Pancreas (tissue), 10 donors: ENCODE results near the gene MAP2K6. TPM values are rescaled to one million over a fixed set of nuclear protein-coding genes. Genes with fewer than 3 reads are reported as not detected.

Experiments
- ATAC-seq, 4 donors: fragments of 200-7000 bp; cut with Tn5 transposase; one replicate each; pipeline versions ENCODE4 v1.8.0 to v1.9.1; 2020; ENCODE audit warnings: mild to moderate bottlenecking in 4 of 4, moderate library complexity in 4 of 4
- DNase-seq, 6 donors: peaks; one replicate each; pipeline ENCODE4 v3.0.0-alpha.2; 2020
- FAIRE-seq: peaks from 2 replicates; lab custom pipeline; 2012; peaks lifted over from hg19 to GRCh38; lab: Jason Lieb, UNC
- H3K27ac ChIP-seq, 4 donors: fragments of 200-600 bp; sonication (generic); 1 replicate in 3 of 4; 2 replicates in 1 of 4; pipeline versions ENCODE4 v1.5.0 to v1.8.0; 2020
- H3K27me3 ChIP-seq, 4 donors: fragments of 200-600 bp; one replicate each; pipeline ENCODE4 v1.8.0; 2021
- H3K36me3 ChIP-seq, 3 donors: fragments of 200-600 bp; sonication (generic) in 1 of 3; one replicate each; pipeline versions ENCODE4 v1.5.0 to v1.8.0; 2020 to 2021
- H3K4me1 ChIP-seq, 3 donors: fragments of 200-600 bp; one replicate each; pipeline ENCODE4 v1.8.0; 2021
- H3K4me3 ChIP-seq, 4 donors: fragments of 200-600 bp; sonication (generic) in 2 of 4; one replicate each; pipeline versions ENCODE4 v1.5.0 to v1.8.0; 2020 to 2021
- H3K9me3 ChIP-seq, 4 donors: fragments of 200-600 bp; one replicate each; pipeline ENCODE4 v1.8.0; 2021
- WGBS, 2 donors: extraction: QIAGEN DNeasy Blood & Tissue Kit; methylation state at CpG; one replicate each; pipeline ENCODE4 v1.1.7; 2013; 5-methylcytosine and 5-hydroxymethylcytosine counted together
- intact Hi-C, 3 donors: fragments of 100-400 bp; cut with DNase I; formaldehyde crosslinking; loops; one replicate each; pipeline versions ENCODE4 v1.11.1 to v1.14.2; 2022
- polyA plus RNA-seq, 2 donors: library from polyadenylated mRNA; stranded (reverse); fragments of 200-250 nt; gene quantifications; one replicate each; pipeline ENCODE4 v1.2.3, GENCODE V29; 2013
- total RNA-seq, 6 donors: library from RNA; stranded (reverse); fragmentation: NEBNext Ultra II Directional in 4 of 6; extraction: Animal tissue kit (Norgen Biotek cat#: 25700) in 4 of 6; gene quantifications; one replicate each; pipeline versions ENCODE4 v1.2.1 to v1.2.4, GENCODE V29; 2021 to 2023
- TF ChIP-seq, protein P1 (sequence below), 4 donors: fragments of 200-600 bp; sonication (generic) in 3 of 4; IDR thresholded peaks; one replicate each; pipeline versions ENCODE4 v1.5.0 to v1.8.0; 2021; ENCODE audit warnings: antibody characterized with exemption in 4 of 4
- donor health status: healthy with polysubstance abuse.
- donor health status: DM: no; HTN: no; CAD: no; lungs with moderate emphysema.
- donor health status: DM: no; HTN: no; CAD: no.
- donor health status: control.
- donor health status: control.
- donor health status: Bipolar disorder and iron deficiency.
- donor health status: DM: yes; HTN: yes; CAD: no.
- donor health status: DM: no; HTN: no; CAD: no.
- donor health status: DM: no; HTN: no; CAD: no.
- donor health status: DM: yes; HTN: yes; CAD: no.

MAP2K6 gene
- total and polyA plus RNA-seq, 8 donors: 6.2 to 12.9 (median 9.0) TPM

DNA sequence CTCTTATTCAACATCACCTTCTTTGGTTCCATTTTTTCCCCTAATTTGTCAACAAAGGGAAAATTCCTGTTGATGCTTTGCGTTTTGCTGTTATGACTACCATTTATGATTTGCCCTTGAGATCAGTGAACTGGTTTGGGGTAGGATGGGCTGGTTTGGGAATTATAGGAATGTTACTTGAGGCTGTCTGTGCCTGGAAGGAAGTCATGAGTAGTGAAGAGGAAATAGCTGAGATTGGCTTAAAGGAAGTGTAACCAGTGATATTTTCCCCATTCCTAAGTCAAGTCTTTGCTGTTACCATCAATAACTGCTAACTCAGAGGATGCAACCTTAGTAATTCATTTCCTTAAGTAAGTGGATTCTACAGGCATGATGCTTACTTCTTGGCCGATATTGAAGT, 179.2 kb downstream of the MAP2K6 start:
- DNase-seq: no peak
- TF ChIP-seq, protein P1, sequence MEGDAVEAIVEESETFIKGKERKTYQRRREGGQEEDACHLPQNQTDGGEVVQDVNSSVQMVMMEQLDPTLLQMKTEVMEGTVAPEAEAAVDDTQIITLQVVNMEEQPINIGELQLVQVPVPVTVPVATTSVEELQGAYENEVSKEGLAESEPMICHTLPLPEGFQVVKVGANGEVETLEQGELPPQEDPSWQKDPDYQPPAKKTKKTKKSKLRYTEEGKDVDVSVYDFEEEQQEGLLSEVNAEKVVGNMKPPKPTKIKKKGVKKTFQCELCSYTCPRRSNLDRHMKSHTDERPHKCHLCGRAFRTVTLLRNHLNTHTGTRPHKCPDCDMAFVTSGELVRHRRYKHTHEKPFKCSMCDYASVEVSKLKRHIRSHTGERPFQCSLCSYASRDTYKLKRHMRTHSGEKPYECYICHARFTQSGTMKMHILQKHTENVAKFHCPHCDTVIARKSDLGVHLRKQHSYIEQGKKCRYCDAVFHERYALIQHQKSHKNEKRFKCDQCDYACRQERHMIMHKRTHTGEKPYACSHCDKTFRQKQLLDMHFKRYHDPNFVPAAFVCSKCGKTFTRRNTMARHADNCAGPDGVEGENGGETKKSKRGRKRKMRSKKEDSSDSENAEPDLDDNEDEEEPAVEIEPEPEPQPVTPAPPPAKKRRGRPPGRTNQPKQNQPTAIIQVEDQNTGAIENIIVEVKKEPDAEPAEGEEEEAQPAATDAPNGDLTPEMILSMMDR (IDR thresholded peaks at IDR 0.05): no peak
- no peak for ATAC-seq
- Histone ChIP-seq H3K4me1 (peaks cover 0 to 4% (median 2%) of the 10 kb centered on the region in 3 donors), H3K27ac (no peak overlapping the region), H3K27me3 (no peaks in the 10 kb centered on the region), H3K36me3 (no peaks in the 10 kb centered on the region), H3K9me3 (no peaks in the 10 kb centered on the region), H3K4me3 (no peak overlapping the region)
- intact Hi-C loops: no loop called here
- no peak for FAIRE-seq
- 71 to 91% methylated on average over 2 of the region's 2 CpGs for WGBS, 2 donors

DNA sequence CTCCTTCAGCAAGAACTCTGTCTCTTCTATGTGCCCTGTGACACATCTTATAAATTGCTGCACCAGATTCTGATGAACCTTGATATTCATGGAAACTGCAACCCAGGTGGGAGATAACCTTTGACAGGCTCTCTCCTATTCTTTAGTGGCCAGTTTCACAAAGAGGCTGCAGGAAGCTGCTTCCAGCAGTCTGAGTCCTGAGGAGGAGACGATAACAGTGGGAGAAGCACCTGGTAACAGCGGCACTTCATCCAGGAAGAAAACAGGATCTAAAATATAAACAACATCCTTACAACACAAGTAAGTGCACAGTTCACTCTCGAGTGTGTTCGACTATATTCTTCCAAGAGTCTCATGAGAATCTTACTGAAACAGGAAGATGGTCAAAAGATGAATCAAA, 180.1 kb downstream of the MAP2K6 start:
- Histone ChIP-seq H3K27me3 (no peaks in the 10 kb centered on the region), H3K9me3 (no peaks in the 10 kb centered on the region), H3K4me1 (no peaks in the 10 kb centered on the region), H3K4me3 (no peak overlapping the region), H3K27ac (no peak overlapping the region), H3K36me3 (no peaks in the 10 kb centered on the region)
- intact Hi-C loops: no loop called here
- TF ChIP-seq, protein P1 (IDR thresholded peaks at IDR 0.05): no peak
- ATAC-seq (no peak), DNase-seq (no peak), FAIRE-seq (no peak)
- 54 to 63% methylated on average over 4 of the region's 4 CpGs for WGBS, 2 donors

DNA sequence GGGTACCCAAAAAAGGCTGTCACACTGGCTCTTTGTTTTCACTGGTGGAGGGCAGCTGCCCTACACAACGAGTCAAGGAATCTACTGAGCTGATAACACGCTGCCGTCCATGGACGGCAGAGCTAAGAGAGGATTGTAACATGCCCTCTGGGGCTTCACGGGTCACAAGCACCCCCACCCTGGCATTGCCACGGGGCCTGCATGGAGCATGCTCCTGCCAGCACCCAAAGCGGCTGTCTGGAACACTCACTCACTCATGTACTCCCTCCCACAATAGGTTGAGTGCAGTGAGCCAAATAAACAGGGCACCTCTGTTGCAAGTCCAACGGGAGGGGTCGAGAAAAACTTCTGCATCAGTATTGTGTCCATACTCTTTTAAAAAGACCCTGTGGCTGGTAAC, 181.6 kb downstream of the MAP2K6 start:
- H3K4me3 ChIP-seq: no peak overlapping the region
- H3K27me3 ChIP-seq: no peaks in the 10 kb centered on the region
- H3K9me3 ChIP-seq: no peaks in the 10 kb centered on the region
- DNase-seq: no peak
- H3K27ac ChIP-seq: no peak overlapping the region
- 66 to 75% methylated on average over 9 of the region's 9 CpGs for WGBS, 2 donors
- no peaks in the 10 kb centered on the region for H3K4me1 ChIP-seq
- FAIRE-seq: no peak
- intact Hi-C loops: no loop called here
- no peak for ATAC-seq
- no peaks in the 10 kb centered on the region for H3K36me3 ChIP-seq
- TF ChIP-seq, protein P1 (IDR thresholded peaks at IDR 0.05): no peak

DNA sequence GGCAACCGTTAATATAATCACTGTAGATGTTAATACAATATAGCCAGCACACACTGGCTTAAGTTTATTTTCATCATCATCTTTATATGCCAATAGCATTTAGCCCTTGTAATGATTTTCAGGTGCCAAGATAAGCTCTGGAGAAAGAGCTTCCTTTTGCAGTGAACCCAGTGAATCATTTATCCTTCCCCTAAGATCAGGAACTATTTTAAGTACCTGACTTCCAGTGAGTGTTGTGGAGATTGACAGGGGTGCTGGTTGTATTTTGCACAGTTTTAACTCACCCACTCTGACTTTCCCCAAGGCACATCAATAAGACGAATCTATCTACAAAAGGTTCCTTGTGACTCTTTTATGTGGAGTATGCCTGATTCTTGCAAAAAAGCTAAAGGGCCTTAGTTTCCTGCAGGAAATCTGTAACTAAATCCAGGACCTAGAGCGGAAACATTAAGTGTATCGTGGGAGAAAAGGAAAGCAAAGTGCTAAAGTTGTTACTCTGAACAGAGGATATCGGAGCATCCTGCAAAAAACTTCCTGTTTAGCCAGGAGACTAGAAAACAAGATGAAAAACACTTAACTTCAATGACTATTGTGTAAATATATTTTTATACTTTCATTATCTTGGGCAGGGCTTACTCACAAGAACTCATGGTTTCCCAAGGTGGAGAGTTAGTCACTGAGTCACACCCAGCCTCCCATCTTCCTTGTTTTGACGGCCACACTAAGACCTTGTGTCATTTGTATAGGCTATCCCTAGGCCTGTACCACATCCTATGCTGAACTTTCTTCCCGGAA, 183.6 kb downstream of the MAP2K6 start:
- Histone ChIP-seq H3K9me3 (no peaks in the 10 kb centered on the region), H3K36me3 (no peaks in the 10 kb centered on the region), H3K4me1 (no peaks in the 10 kb centered on the region), H3K27me3 (no peaks in the 10 kb centered on the region), H3K27ac (no peak overlapping the region), H3K4me3 (no peak overlapping the region)
- WGBS, 2 donors: 80 to 86% methylated on average over 7 of the region's 7 CpGs
- TF ChIP-seq, protein P1 (IDR thresholded peaks at IDR 0.05): no peak
- ATAC-seq (no peak), FAIRE-seq (no peak), DNase-seq (no peak)
- intact Hi-C loops: no loop called here

DNA sequence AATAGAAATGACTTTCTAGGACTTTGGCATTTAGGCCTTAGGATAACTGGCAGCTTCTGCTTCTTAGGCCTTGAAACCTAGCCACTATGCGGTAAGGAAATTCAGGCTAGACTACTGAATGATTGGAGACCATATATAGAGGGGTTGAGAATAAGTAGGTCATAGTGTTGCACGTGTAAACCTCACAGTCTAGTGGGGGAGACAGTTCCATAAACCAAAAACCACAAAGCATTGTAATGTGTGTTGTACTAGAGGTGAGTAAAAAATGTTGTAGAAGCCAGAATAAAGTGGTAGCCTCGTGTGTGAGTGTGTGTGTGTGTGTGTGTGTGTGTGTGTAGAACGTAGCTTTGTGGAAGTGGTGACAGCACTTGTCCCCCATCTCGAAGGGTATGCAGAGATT, 188.5 kb downstream of the MAP2K6 start:
- Histone ChIP-seq H3K27ac (no peak overlapping the region), H3K36me3 (no peaks in the 10 kb centered on the region), H3K4me3 (no peak overlapping the region), H3K27me3 (no peaks in the 10 kb centered on the region), H3K9me3 (no peaks in the 10 kb centered on the region), H3K4me1 (peaks cover 3 to 12% (median 6%) of the 10 kb centered on the region in 3 donors)
- FAIRE-seq (no peak), ATAC-seq (no peak), DNase-seq (no peak)
- TF ChIP-seq, protein P1 (IDR thresholded peaks at IDR 0.05): no peak
- WGBS, 2 donors: 68 to 89% methylated on average over 5 of the region's 5 CpGs
- intact Hi-C loops: no loop called here
